ENCODE results near the gene RLBP1. TPM values are rescaled to one million over a fixed set of nuclear protein-coding genes. Genes with fewer than 3 reads are reported as not detected.

Gene RLBP1
- total and polyA plus RNA-seq, 2 donors (not counting 3 experiments of a cell fraction or from before 2014, with no cell fraction given): not detected

DNA sequence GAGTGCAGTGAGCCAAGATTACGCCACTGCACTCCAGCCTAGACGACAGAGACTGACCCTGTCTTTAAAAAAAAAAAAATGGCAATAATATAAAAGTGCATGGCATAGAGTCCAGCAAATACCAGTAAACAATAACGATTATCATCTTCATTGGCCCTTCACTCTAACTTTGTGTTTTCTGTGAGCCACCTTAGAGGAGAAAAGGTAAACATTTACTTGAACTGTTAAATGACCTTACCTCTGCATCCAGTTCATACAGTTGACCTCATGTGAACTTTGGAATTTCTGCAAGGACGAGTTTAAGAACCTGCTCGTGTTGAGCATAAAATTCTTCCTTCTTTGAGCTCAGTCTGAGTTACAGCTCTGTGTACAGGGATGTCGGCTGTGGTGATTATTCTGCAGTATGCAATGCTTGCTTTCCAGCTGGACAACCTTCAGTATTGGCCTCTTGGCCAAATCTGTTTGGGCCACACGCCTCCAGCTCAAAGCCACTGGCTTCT, 56.6 kb downstream of the RLBP1 start:
- Histone ChIP-seq H2AFZ (ENCODE audit: low read depth, low read length) (no peak overlapping the region), H3K27me3 (ENCODE audit: control insufficient read depth in 2 of 2, insufficient read depth in 2 of 2, low read length in 2 of 2) (no peaks in the 10 kb centered on the region), H3K4me1 (ENCODE audit: control insufficient read depth, extremely low read depth, insufficient read depth, low read length) (peaks cover 35% of the 10 kb centered on the region), H3K79me2 (ENCODE audit: control insufficient read depth, insufficient read depth, low read length) (no peaks in the 10 kb centered on the region), H4K20me1 (replicated peaks; ENCODE audit: control insufficient read depth, extremely low read depth, insufficient read depth, low read length) (no peaks in the 10 kb centered on the region), H3K4me3 (replicated peaks in 1 of 3; ENCODE audit: insufficient read depth in 1 of 3, low read depth in 1 of 3, low read length in 3 of 3) (no peak overlapping the region), H3K36me3 (ENCODE audit: control insufficient read depth in 2 of 2, extremely low read depth in 1 of 2, insufficient read depth in 2 of 2, low read length in 2 of 2) (no peaks in the 10 kb centered on the region), H3K9me1 (replicated peaks; ENCODE audit: control insufficient read depth, extremely low read depth, insufficient read depth, low read length) (no peaks in the 10 kb centered on the region), H3K27ac (ENCODE audit: insufficient read depth, low read depth, low read length) (no peak overlapping the region), H3K4me2 (ENCODE audit: insufficient read depth, low read length) (no peak overlapping the region), H3K9ac (replicated peaks; ENCODE audit: extremely low read depth, insufficient read depth, low read length) (no peak overlapping the region), H3K9me3 (replicated peaks; ENCODE audit: control insufficient read depth, insufficient read depth, low read length) (no peaks in the 10 kb centered on the region)
- TF ChIP-seq, protein P1, sequence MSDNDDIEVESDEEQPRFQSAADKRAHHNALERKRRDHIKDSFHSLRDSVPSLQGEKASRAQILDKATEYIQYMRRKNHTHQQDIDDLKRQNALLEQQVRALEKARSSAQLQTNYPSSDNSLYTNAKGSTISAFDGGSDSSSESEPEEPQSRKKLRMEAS (IDR thresholded peaks at IDR 0.05; ENCODE audit: insufficient read depth, insufficient read length): no peak
- TF ChIP-seq, protein P2, sequence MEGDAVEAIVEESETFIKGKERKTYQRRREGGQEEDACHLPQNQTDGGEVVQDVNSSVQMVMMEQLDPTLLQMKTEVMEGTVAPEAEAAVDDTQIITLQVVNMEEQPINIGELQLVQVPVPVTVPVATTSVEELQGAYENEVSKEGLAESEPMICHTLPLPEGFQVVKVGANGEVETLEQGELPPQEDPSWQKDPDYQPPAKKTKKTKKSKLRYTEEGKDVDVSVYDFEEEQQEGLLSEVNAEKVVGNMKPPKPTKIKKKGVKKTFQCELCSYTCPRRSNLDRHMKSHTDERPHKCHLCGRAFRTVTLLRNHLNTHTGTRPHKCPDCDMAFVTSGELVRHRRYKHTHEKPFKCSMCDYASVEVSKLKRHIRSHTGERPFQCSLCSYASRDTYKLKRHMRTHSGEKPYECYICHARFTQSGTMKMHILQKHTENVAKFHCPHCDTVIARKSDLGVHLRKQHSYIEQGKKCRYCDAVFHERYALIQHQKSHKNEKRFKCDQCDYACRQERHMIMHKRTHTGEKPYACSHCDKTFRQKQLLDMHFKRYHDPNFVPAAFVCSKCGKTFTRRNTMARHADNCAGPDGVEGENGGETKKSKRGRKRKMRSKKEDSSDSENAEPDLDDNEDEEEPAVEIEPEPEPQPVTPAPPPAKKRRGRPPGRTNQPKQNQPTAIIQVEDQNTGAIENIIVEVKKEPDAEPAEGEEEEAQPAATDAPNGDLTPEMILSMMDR (IDR thresholded peaks at IDR 0.05; ENCODE audit: extremely low read depth in 1 of 2, insufficient read depth in 1 of 2, low read depth in 1 of 2, low read length in 2 of 2): no peak
- TF ChIP-seq GATA2 (IDR thresholded peaks at IDR 0.05; ENCODE audit: insufficient read depth, insufficient read length, low read depth, low read length): no peak
- TF ChIP-seq JUN (IDR thresholded peaks at IDR 0.05; ENCODE audit: borderline replicate concordance, insufficient read depth, insufficient read length, low read depth): no peak
- intact Hi-C loops (cut with micrococcal nuclease): no loop called here
- ChIA-PET CTCF (interaction anchor here (0.8 to 4.7 kb wide), 3 partner anchors 12 to 63 kb away, joined by 4 to 36 read pairs (median 5); no protein-coding TSS in a partner anchor), POLR2A (interaction anchor here (0.7 to 1.5 kb wide), 2 partner anchors 32 to 73 kb away, joined by 3 read pairs; no protein-coding TSS in a partner anchor)
- BruUV-seq (replicated peaks): no TSS peak
- dilution Hi-C loops (cut with MboI; ENCODE audit: extremely low pct_ligation_motif_present, low sequenced_read_pairs): loop anchor here (25.0 kb wide), 1 partner anchor 102 kb away; no protein-coding TSS in a partner anchor
- no peak for DNase-seq (ENCODE audit: low read depth, low spot score)
- no peak for FAIRE-seq
